ENCODE data around the gene SCN7A. TPM values are rescaled to one million over a fixed set of nuclear protein-coding genes. Genes with fewer than 3 reads are reported as not detected.

Gene SCN7A
- total RNA-seq, 1 experiment from 2014 or later, result 0.17 TPM

DNA sequence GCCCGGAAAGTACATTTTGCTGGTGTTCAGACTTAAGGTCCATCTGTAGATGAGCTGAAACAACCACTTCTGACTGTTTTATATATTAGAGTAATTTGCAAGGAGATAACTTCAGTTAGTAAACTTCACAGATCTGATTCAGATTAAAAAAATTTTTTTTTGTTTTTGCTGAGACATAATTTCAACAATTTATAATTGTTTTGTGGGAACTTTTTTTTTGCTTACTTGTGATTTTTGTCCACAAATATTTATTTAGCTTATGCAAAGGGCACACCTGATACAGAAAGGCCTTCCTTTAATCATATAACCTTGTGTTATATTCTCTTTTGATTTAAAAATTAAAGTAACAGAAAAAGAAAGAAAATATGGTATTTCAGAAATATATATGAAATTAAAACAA is 108.7 kb downstream of the SCN7A start:
- no peaks in the 10 kb centered on the region for H3K36me3 Mint-ChIP-seq
- H3K4me1 Mint-ChIP-seq, result no peaks in the 10 kb centered on the region
- no peak for ATAC-seq
- ChIA-PET POLR2A (no interaction called here), CTCF (interaction anchor here (0.6 to 2.7 kb wide), 3 partner anchors 10 to 24 kb away, joined by 3 to 10 read pairs (median 3); partner anchors contain the start of gene SCN9A)
- H3K4me3 Mint-ChIP-seq, result no peak overlapping the region
- DNase-seq (ENCODE audit: low spot score), result no peak
- no peaks in the 10 kb centered on the region for H3K9me3 Mint-ChIP-seq
- TF ChIP-seq CREB1 (CRISPR knock-in tag; IDR thresholded peaks at IDR 0.05) (no peak), FOXP1 (CRISPR knock-in tag; IDR thresholded peaks at IDR 0.05; ENCODE audit: borderline replicate concordance) (no peak), IRF2 (CRISPR knock-in tag; IDR thresholded peaks at IDR 0.05; ENCODE audit: borderline replicate concordance, low read depth) (no peak), JAZF1 (CRISPR knock-in tag; IDR thresholded peaks at IDR 0.05) (no peak), ZNF317 (CRISPR knock-in tag; IDR thresholded peaks at IDR 0.05; ENCODE audit: borderline replicate concordance, low read depth) (no peak), GTF2I (CRISPR knock-in tag; conservative IDR thresholded peaks at IDR 0.05) (no peak), JUN (CRISPR knock-in tag; IDR thresholded peaks at IDR 0.05) (no peak), FOXJ3 (CRISPR knock-in tag; IDR thresholded peaks at IDR 0.05; ENCODE audit: borderline replicate concordance) (no peak), ETV6 (CRISPR knock-in tag; IDR thresholded peaks at IDR 0.05) (no peak), ZNF512 (CRISPR knock-in tag; IDR thresholded peaks at IDR 0.05; ENCODE audit: borderline replicate concordance) (no peak), SMAD4 (CRISPR knock-in tag; IDR thresholded peaks at IDR 0.05) (no peak), TEAD1 (CRISPR knock-in tag; IDR thresholded peaks at IDR 0.05) (no peak), CREM (CRISPR knock-in tag; IDR thresholded peaks at IDR 0.05) (no peak), NR1H2 (CRISPR knock-in tag; IDR thresholded peaks at IDR 0.05) (no peak)
- TF ChIP-seq, protein P1, sequence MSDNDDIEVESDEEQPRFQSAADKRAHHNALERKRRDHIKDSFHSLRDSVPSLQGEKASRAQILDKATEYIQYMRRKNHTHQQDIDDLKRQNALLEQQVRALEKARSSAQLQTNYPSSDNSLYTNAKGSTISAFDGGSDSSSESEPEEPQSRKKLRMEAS (CRISPR knock-in tag; IDR thresholded peaks at IDR 0.05), result no peak
- TF ChIP-seq, protein P2, sequence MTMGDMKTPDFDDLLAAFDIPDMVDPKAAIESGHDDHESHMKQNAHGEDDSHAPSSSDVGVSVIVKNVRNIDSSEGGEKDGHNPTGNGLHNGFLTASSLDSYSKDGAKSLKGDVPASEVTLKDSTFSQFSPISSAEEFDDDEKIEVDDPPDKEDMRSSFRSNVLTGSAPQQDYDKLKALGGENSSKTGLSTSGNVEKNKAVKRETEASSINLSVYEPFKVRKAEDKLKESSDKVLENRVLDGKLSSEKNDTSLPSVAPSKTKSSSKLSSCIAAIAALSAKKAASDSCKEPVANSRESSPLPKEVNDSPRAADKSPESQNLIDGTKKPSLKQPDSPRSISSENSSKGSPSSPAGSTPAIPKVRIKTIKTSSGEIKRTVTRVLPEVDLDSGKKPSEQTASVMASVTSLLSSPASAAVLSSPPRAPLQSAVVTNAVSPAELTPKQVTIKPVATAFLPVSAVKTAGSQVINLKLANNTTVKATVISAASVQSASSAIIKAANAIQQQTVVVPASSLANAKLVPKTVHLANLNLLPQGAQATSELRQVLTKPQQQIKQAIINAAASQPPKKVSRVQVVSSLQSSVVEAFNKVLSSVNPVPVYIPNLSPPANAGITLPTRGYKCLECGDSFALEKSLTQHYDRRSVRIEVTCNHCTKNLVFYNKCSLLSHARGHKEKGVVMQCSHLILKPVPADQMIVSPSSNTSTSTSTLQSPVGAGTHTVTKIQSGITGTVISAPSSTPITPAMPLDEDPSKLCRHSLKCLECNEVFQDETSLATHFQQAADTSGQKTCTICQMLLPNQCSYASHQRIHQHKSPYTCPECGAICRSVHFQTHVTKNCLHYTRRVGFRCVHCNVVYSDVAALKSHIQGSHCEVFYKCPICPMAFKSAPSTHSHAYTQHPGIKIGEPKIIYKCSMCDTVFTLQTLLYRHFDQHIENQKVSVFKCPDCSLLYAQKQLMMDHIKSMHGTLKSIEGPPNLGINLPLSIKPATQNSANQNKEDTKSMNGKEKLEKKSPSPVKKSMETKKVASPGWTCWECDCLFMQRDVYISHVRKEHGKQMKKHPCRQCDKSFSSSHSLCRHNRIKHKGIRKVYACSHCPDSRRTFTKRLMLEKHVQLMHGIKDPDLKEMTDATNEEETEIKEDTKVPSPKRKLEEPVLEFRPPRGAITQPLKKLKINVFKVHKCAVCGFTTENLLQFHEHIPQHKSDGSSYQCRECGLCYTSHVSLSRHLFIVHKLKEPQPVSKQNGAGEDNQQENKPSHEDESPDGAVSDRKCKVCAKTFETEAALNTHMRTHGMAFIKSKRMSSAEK (CRISPR knock-in tag; IDR thresholded peaks at IDR 0.05; ENCODE audit: borderline replicate concordance), result no peak
- TF ChIP-seq, protein P3, sequence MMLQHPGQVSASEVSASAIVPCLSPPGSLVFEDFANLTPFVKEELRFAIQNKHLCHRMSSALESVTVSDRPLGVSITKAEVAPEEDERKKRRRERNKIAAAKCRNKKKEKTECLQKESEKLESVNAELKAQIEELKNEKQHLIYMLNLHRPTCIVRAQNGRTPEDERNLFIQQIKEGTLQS (CRISPR knock-in tag; conservative IDR thresholded peaks at IDR 0.05), result no peak
- H3K27ac Mint-ChIP-seq, result no peak overlapping the region
- H3K27me3 Mint-ChIP-seq (ENCODE audit: low read depth), result no peaks in the 10 kb centered on the region

DNA sequence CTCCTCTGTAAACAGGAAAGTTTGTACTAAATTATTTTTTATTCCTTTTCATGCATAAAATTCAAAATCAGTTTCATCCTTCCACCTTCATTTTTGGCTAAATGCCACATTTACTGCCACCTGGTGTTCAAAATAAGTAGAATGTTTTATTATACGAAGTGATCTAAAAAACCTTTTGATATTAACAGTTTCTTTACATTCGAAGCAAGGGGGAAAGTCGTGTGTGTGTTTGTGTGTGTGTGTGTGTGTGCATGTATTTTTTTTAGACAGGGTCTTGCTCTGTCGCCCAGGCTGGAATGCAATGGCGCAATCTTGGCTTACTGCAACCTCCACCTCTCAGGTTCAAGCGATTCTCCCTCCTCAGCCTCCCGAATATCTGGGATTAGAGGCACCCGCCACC is 109.3 kb downstream of the SCN7A start:
- no peaks in the 10 kb centered on the region for H3K9me3 Mint-ChIP-seq
- no peaks in the 10 kb centered on the region for H3K36me3 Mint-ChIP-seq
- TF ChIP-seq, protein P4, sequence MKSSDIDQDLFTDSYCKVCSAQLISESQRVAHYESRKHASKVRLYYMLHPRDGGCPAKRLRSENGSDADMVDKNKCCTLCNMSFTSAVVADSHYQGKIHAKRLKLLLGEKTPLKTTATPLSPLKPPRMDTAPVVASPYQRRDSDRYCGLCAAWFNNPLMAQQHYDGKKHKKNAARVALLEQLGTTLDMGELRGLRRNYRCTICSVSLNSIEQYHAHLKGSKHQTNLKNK (CRISPR knock-in tag; IDR thresholded peaks at IDR 0.05), result no peak
- TF ChIP-seq, protein P5, sequence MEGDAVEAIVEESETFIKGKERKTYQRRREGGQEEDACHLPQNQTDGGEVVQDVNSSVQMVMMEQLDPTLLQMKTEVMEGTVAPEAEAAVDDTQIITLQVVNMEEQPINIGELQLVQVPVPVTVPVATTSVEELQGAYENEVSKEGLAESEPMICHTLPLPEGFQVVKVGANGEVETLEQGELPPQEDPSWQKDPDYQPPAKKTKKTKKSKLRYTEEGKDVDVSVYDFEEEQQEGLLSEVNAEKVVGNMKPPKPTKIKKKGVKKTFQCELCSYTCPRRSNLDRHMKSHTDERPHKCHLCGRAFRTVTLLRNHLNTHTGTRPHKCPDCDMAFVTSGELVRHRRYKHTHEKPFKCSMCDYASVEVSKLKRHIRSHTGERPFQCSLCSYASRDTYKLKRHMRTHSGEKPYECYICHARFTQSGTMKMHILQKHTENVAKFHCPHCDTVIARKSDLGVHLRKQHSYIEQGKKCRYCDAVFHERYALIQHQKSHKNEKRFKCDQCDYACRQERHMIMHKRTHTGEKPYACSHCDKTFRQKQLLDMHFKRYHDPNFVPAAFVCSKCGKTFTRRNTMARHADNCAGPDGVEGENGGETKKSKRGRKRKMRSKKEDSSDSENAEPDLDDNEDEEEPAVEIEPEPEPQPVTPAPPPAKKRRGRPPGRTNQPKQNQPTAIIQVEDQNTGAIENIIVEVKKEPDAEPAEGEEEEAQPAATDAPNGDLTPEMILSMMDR (IDR thresholded peaks at IDR 0.05), result 0 out of 2 replicates have a peak, but pooled peaks have one; percentile 19
- H3K4me3 Mint-ChIP-seq, result no peak overlapping the region
- no peaks in the 10 kb centered on the region for H3K4me1 Mint-ChIP-seq
- H3K27ac Mint-ChIP-seq, result no peak overlapping the region
- no peaks in the 10 kb centered on the region for H3K27me3 Mint-ChIP-seq (ENCODE audit: low read depth)
- DNase-seq (ENCODE audit: low spot score) (no peak), ATAC-seq (no peak)
- ChIA-PET POLR2A (no interaction called here), CTCF (interaction anchor here (0.7 to 2.7 kb wide), 2 partner anchors 9 to 24 kb away, joined by 3 to 10 read pairs; partner anchors contain the start of gene SCN9A)

All from WTC11 (cell line).